ENCODE results near the gene TBX6. TPM values are rescaled to one million over a fixed set of nuclear protein-coding genes. Genes with fewer than 3 reads are reported as not detected.

TBX6 gene
- total and polyA plus RNA-seq, 2 donors (not counting 3 experiments of a cell fraction or from before 2014, with no cell fraction given), result 0.40 to 0.60 TPM

GRCh38 chr16:30104492-30104891, 12.8 kb upstream of the TBX6 start:
- DNase-seq (ENCODE audit: low read depth, low spot score) (no peak), FAIRE-seq (no peak)
- H2AFZ ChIP-seq (ENCODE audit: low read depth, low read length), result no peak overlapping the region
- H3K27me3 ChIP-seq (ENCODE audit: control insufficient read depth in 2 of 2, insufficient read depth in 2 of 2, low read length in 2 of 2), result no peaks in the 10 kb centered on the region
- intact Hi-C loops (cut with micrococcal nuclease) (no loop called here), dilution Hi-C loops (cut with MboI; ENCODE audit: extremely low pct_ligation_motif_present, low sequenced_read_pairs) (no loop called here)
- H3K9ac ChIP-seq (replicated peaks; ENCODE audit: extremely low read depth, insufficient read depth, low read length), result no peak overlapping the region
- no peaks in the 10 kb centered on the region for H4K20me1 ChIP-seq (replicated peaks; ENCODE audit: control insufficient read depth, extremely low read depth, insufficient read depth, low read length)
- H3K4me2 ChIP-seq (ENCODE audit: insufficient read depth, low read length), result no peak overlapping the region
- ChIA-PET POLR2A (no interaction called here), CTCF (interaction anchor here (1.8 to 4.9 kb wide), 3 partner anchors 8 to 13 kb away, joined by 5 to 30 read pairs (median 15); partner anchors contain the start of genes GDPD3 and TBX6)
- H3K9me3 ChIP-seq (replicated peaks; ENCODE audit: control insufficient read depth, insufficient read depth, low read length), result no peaks in the 10 kb centered on the region
- H3K27ac ChIP-seq (ENCODE audit: insufficient read depth, low read depth, low read length), result no peak overlapping the region
- no peaks in the 10 kb centered on the region for H3K4me1 ChIP-seq (ENCODE audit: control insufficient read depth, extremely low read depth, insufficient read depth, low read length)
- H3K79me2 ChIP-seq (ENCODE audit: control insufficient read depth, insufficient read depth, low read length), result no peaks in the 10 kb centered on the region
- H3K4me3 ChIP-seq (replicated peaks in 1 of 3; ENCODE audit: insufficient read depth in 1 of 3, low read depth in 1 of 3, low read length in 3 of 3), result no peak overlapping the region
- BruUV-seq (replicated peaks), result no TSS peak
- TF ChIP-seq GATA2 (IDR thresholded peaks at IDR 0.05; ENCODE audit: insufficient read depth, insufficient read length, low read depth, low read length), result no peak
- no peak for TF ChIP-seq FOS (IDR thresholded peaks at IDR 0.05; ENCODE audit: borderline replicate concordance, insufficient read depth, low read length)
- TF ChIP-seq CTCF (IDR thresholded peaks at IDR 0.05; ENCODE audit: extremely low read depth in 1 of 2, insufficient read depth in 1 of 2, low read depth in 1 of 2, low read length in 2 of 2), result no peak
- no peak for TF ChIP-seq JUN (IDR thresholded peaks at IDR 0.05; ENCODE audit: borderline replicate concordance, insufficient read depth, insufficient read length, low read depth)
- no peak for TF ChIP-seq POLR2A (IDR thresholded peaks at IDR 0.05; ENCODE audit: low read depth, low read length)
- no peak for TF ChIP-seq MAX (IDR thresholded peaks at IDR 0.05; ENCODE audit: insufficient read depth, insufficient read length)
- no peak for TF ChIP-seq EZH2 (IDR thresholded peaks at IDR 0.05; ENCODE audit: borderline replicate concordance, low read depth, low read length, severe bottlenecking)
- no peak for TF ChIP-seq MYC (IDR thresholded peaks at IDR 0.05; ENCODE audit: low read depth, low read length)
- TF ChIP-seq POLR2AphosphoS5 (IDR thresholded peaks at IDR 0.05; ENCODE audit: insufficient read depth, low read depth, low read length), result no peak
- H3K36me3 ChIP-seq (ENCODE audit: control insufficient read depth in 2 of 2, extremely low read depth in 1 of 2, insufficient read depth in 2 of 2, low read length in 2 of 2), result peaks cover 4 to 21% of the 10 kb centered on the region in 2 experiments
- H3K9me1 ChIP-seq (replicated peaks; ENCODE audit: control insufficient read depth, extremely low read depth, insufficient read depth, low read length), result no peaks in the 10 kb centered on the region
